Activated CD4-positive, alpha-beta T cell treated with anti-CD3 and anti-CD28 coated beads for 1 hour (primary cell): Measurements from ENCODE around the gene GRID1.

ENCODE experiments used
- DNase-seq: peaks from one replicate; pipeline ENCODE4 v3.0.0-alpha.2; 2020

Gene GRID1

GRCh38 chr10:86288695-86289576, 77.7 kb downstream of the GRID1 start:
- peak; percentile 1 for DNase-seq

- no peak for DNase-seq
Observed at GRCh38 chr10:86287966-86288579, 78.5 kb downstream of the GRID1 start.

GRCh38 chr10:86287110-86287793, 79.3 kb downstream of the GRID1 start:
- DNase-seq = no peak

GRCh38 chr10:86286236-86287109, 80.1 kb downstream of the GRID1 start:
- peak; percentile 1 for DNase-seq

GRCh38 chr10:86285136-86285790, 81.3 kb downstream of the GRID1 start:
- DNase-seq = peak; percentile 5

GRCh38 chr10:86284355-86285105, 82.1 kb downstream of the GRID1 start:
- no peak for DNase-seq

- no peak for DNase-seq
Observed at GRCh38 chr10:86283466-86284287, 82.9 kb downstream of the GRID1 start.

GRCh38 chr10:86282664-86283465, 83.7 kb downstream of the GRID1 start:
- DNase-seq = no peak

- DNase-seq = no peak
Observed at GRCh38 chr10:86281396-86281795, 85.2 kb downstream of the GRID1 start.

GRCh38 chr10:86269332-86269731, 97.3 kb downstream of the GRID1 start:
- no peak for DNase-seq

- no peak for DNase-seq
Observed at GRCh38 chr10:86267286-86268195, 99.1 kb downstream of the GRID1 start.

GRCh38 chr10:86266446-86267242, 100.0 kb downstream of the GRID1 start:
- DNase-seq = no peak

GRCh38 chr10:86265895-86266259, 100.7 kb downstream of the GRID1 start:
- no peak for DNase-seq

GRCh38 chr10:86265236-86265894, 101.2 kb downstream of the GRID1 start:
- DNase-seq = no peak

GRCh38 chr10:86264481-86265231, 101.9 kb downstream of the GRID1 start:
- DNase-seq = no peak

- no peak for DNase-seq
Observed at GRCh38 chr10:86263907-86264306, 102.7 kb downstream of the GRID1 start.
